NCI-H1930 (cell line): ENCODE measurements around the gene CBY1.

Source experiments
- DNase-seq, 2 experiments: peaks; one replicate each; lab custom pipeline; 2025; lab: John Stamatoyannopoulos, UW

The CBY1 gene

GRCh38 chr22:38700789-38701628 is 44.6 kb downstream of the CBY1 start, which contains the start of gene JOSD1:
Gene JOSD1, minus strand, starts transcription at chr22:38700943. Its CDS starts 956 bp downstream, at chr22:38699987.
- DNase-seq = peak; percentile 92 to 97

DNA sequence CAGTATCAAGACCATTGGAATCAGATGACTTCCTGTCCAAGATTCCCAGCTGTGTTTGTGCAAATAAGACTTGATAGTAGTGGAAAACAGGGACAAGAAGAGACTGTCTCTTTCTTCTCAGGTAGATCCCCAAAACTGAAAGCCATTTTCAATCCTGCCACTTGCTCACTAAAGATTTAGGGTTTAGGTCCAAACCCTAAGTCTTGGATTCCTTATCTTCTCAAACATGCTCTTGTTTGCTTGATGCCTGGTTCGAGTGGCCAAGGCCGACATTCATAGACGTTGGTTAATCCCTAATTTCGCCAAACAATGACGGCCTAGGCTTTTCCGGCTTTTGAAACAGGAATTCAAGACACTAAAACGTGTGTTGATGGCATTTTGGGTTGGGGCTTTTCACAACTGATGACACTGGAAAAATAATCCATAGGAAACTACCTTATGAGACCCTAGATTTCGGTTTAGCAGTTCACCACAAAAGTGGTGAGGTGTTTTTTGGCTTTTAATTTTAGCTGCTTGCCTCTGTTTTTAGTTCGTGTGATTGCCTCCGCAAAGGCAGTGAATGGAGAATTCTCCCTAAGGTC is 48.3 kb downstream of the CBY1 start:
- DNase-seq = no peak

- peak; percentile 100 for DNase-seq
Measured at GRCh38 chr22:38705235-38706100, 49.0 kb downstream of the CBY1 start, which contains the start of gene GTPBP1. Gene GTPBP1, plus strand, starts transcription at chr22:38705944. Its CDS starts 12 bp downstream, at chr22:38705956.

GRCh38 chr22:38706101-38706900 is 49.9 kb downstream of the CBY1 start:
- no peak for DNase-seq

DNA sequence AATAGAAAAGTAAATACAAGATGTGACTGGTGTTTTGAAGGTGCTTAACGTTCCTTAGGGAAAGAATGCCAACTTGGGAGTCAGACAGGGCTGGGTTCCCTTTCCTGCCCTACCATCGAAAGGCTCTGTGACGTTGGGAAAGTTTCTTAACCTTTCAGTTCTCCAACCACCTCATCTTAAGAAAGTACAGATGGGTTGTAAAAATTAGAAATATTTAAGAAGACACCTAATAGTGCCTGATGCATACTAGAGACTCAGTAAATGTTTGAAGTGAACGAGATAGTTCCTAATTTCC is 50.4 kb downstream of the CBY1 start:
- no peak for DNase-seq

GRCh38 chr22:38707346-38707745 is 50.9 kb downstream of the CBY1 start:
- no peak for DNase-seq

DNA sequence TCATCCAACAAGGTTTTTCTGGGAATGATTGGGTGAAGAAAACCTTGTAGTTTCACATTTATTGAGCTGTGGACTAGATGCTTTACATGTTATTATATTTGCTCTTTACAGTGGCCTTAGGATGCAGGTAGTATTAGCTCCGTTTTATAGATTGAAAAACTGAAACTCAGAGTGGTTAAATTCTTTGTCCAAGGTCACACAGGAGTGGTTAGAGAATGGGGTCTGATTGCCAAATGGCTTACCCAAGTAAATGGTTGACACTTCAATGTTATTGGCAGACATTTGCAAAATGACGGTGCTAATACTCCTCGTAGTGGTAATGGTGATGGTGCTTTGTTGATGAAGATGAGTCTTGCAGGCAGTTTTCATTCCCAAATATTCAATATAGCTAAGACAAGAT is 51.5 kb downstream of the CBY1 start:
- no peak for DNase-seq

DNA sequence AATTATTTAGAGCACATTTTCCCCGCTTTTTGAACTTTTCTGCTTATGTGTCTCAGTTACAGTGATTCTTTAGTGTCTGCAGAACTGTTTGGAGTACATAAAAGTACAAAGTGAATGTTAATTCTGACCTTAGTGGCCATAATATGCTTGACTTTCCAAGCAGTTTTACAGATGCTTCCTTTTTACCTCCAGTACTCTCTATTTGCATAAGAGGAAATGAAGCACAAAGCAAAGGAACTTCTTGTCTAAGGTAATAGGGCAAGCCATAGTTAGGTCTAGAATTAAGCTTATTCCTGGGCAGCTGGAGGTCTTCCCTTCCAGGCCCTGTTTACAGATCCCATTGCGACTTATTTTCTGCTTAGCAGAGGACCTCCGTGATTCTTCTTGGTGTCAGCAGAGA is 52.9 kb downstream of the CBY1 start:
- DNase-seq = no peak

DNA sequence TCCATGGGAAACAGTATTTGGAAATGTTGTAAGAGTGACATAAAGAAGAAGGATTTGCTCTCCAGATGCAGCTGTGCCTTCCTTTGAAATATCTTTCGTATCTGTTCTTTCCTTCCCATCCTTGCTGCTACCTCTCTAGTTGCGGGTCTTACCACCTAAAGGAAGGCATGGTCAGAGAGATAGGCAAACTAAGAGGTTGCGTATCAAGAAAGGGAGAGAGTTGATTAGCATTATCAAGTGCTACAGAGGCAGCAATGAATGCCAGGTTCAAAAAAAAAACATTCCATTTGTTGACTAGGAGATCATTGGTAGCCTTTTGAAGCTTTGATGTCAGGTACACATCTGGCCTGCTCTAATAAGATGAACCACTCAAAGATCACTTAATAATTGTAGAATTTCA is 53.9 kb downstream of the CBY1 start:
- DNase-seq = no peak

DNA sequence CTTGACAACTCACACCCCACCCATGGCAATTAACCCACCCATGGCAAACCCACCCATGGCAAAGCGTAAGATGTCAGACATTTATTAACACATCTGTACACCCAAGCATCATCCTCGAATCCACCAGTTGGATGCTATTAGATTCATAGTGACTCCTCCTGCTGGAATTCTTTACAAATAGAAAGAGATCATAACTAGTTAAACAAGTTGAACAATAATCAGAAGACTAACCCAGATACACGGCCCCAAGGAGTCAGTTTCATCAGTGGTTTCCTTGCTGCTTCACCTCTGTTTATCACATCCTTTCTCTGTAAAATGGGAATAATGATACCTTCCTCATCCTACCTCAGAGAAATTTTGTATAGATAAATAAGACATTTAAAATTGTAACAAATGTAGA is 54.4 kb downstream of the CBY1 start:
- no peak for DNase-seq

GRCh38 chr22:38712486-38713207 is 56.2 kb downstream of the CBY1 start:
- no peak for DNase-seq

- no peak for DNase-seq
Measured at GRCh38 chr22:38713921-38714320, 57.5 kb downstream of the CBY1 start.

- no peak for DNase-seq
Measured at GRCh38 chr22:38715176-38715764, 58.8 kb downstream of the CBY1 start.

DNA sequence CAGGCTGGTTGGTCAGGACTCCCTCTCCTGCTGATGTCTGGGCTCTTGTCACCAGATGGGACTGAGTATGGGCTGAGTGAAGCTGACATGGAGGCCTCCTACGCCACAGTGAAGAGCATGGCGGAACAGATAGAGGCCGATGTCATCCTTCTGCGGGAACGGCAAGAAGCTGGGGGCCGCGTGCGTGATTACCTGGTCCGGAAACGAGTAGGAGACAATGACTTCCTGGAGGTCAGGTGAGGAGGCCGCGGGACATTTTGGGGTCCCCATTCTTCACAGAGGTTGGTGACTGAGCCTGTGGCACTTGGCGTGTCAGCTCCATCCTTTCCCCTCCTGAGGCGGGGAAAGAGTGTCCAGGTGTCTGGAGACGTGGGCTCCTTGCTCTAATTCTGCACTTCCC is 59.4 kb downstream of the CBY1 start:
- no peak for DNase-seq

DNA sequence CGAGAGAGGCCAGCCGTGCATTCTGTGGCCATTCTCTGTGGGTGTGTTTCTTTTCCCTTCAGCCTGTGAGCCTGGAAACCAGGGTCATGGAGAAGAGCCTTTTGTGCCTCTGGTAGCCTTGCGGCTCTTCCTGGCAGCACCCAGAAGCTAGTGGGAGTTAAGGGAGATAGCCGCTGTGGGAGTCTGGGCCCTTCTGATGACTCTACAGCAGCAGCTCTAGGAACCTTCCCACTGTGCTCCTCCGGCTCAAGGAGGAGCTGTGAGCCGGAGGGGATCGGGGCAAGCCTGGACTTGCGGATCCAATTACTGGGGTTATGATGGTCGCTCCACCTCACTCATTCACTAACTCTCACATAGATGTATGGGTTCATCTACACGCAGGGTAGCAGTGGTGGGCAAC is 59.8 kb downstream of the CBY1 start:
- DNase-seq = no peak

DNA sequence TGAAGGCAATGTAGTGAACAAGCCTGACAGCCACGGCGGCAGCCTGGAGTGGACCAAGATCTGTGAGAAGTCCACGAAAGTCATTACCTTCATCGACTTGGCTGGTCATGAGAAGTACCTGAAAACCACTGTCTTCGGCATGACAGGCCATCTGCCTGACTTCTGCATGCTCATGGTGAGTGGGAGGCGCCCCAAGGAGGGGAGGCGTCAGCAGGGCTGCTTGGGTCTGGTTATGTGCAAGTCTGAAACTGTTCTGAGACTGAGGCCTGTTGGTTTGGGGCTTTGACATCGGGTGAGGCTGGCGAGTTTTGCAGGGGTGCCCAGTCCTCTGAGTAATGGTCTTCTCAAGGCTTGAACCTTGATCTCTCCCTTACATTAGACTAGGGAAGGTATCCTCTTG is 60.4 kb downstream of the CBY1 start:
- DNase-seq = no peak

- no peak for DNase-seq
Measured at GRCh38 chr22:38717244-38717643, 60.8 kb downstream of the CBY1 start.

- DNase-seq = no peak
Measured at GRCh38 chr22:38718414-38718813, 62.0 kb downstream of the CBY1 start.

GRCh38 chr22:38719196-38719595 is 62.8 kb downstream of the CBY1 start:
- no peak for DNase-seq

GRCh38 chr22:38720350-38720749 is 63.9 kb downstream of the CBY1 start:
- no peak for DNase-seq

GRCh38 chr22:38721551-38721950 is 65.1 kb downstream of the CBY1 start:
- DNase-seq = no peak
